ENCODE measurements around the gene KRTAP4-2. TPM values are rescaled to one million over a fixed set of nuclear protein-coding genes. Genes with fewer than 3 reads are reported as not detected.

Gene KRTAP4-2
- total and polyA plus RNA-seq, 2 donors (not counting 1 experiment from before 2014, with no cell fraction given): not detected

DNA sequence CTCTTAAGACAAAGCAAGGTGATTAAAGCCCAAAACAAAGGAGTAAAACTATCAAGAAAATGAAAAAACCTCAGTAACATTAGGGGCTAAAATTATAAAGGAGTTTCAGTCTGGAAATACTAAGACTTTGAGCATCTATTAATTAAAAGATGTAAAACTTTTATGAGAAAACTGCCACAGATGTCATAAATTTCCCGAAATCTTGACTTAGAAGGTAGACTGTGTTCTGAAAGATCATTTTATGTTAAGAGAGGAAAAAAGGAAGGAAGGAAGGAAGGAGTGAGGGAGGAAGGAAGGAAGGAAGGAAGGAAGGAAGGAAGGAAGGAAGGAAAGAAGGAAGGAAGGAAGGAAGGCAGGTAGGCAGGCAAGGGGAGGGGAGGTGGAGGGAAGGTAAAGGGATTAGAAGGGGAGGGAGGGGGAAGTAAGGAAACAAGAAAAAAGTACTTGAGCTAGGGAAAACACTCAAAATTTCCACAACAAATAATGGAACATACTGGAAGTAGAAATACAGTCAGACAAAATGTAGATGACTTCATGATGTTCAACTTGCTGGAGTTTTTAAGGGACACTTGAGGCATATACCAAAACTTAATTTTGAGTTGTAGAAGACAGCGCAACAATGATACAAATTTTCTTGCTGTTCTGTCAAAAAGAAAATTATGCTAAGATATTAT is 30.4 kb downstream of the KRTAP4-2 start:
- Histone ChIP-seq H3K4me2 (replicated peaks; ENCODE audit: low read depth, low read length, poor library complexity, severe bottlenecking) (no peak overlapping the region), H3K27ac (ENCODE audit: low read length in 2 of 2) (no peak overlapping the region), H3K9me3 (ENCODE audit: control extremely low read depth in 1 of 3, control insufficient read depth in 2 of 3, insufficient read depth in 1 of 3, low read length in 2 of 3) (peaks cover 3 to 9% (median 5%) of the 10 kb centered on the region in 3 donors), H3K9ac (ENCODE audit: low read length) (no peak overlapping the region), H3K27me3 (replicated peaks in 1 of 4; ENCODE audit: control extremely low read depth in 1 of 4, control insufficient read depth in 3 of 4, insufficient read depth in 4 of 4, low read length in 3 of 4) (no peaks in the 10 kb centered on the region), H3K36me3 (replicated peaks in 1 of 2; ENCODE audit: control extremely low read depth in 1 of 2, control insufficient read depth in 1 of 2, extremely low read depth in 1 of 2, insufficient read depth in 2 of 2, low read length in 1 of 2) (no peaks in the 10 kb centered on the region), H3K4me1 (ENCODE audit: control insufficient read depth in 2 of 2, insufficient read depth in 2 of 2, low read length in 2 of 2) (no peaks in the 10 kb centered on the region), H2AFZ (ENCODE audit: insufficient read depth, low read depth, low read length, poor library complexity, severe bottlenecking) (no peak overlapping the region), H4K20me1 (ENCODE audit: control insufficient read depth, insufficient read depth, low read length, poor library complexity, severe bottlenecking) (no peaks in the 10 kb centered on the region), H3K79me2 (ENCODE audit: control insufficient read depth, insufficient read depth, low read length) (no peaks in the 10 kb centered on the region), H3K4me3 (ENCODE audit: control extremely low read depth in 1 of 5, extremely low read depth in 1 of 5, insufficient read depth in 1 of 5, low read depth in 2 of 5, low read length in 4 of 5) (no peak overlapping the region)
- Mint-ChIP-seq H3K4me3 (no peak overlapping the region), H3K27ac (no peak overlapping the region), H3K4me1 (no peaks in the 10 kb centered on the region), H3K9me3 (ENCODE audit: insufficient read depth) (peaks cover 8% of the 10 kb centered on the region), H3K27me3 (peaks cover 4% of the 10 kb centered on the region)
- intact Hi-C loops (cut with micrococcal nuclease): no loop called here
- CTCF ChIA-PET: no interaction called here
- DNase-seq (no peak), ATAC-seq (ENCODE audit: low read depth) (no peak)
- WGBS (ENCODE audit: insufficient coverage): 71% methylated on average over 1 of the region's 2 CpGs
- POLR2A ChIA-PET: no interaction called here
- TF ChIP-seq, protein P1, sequence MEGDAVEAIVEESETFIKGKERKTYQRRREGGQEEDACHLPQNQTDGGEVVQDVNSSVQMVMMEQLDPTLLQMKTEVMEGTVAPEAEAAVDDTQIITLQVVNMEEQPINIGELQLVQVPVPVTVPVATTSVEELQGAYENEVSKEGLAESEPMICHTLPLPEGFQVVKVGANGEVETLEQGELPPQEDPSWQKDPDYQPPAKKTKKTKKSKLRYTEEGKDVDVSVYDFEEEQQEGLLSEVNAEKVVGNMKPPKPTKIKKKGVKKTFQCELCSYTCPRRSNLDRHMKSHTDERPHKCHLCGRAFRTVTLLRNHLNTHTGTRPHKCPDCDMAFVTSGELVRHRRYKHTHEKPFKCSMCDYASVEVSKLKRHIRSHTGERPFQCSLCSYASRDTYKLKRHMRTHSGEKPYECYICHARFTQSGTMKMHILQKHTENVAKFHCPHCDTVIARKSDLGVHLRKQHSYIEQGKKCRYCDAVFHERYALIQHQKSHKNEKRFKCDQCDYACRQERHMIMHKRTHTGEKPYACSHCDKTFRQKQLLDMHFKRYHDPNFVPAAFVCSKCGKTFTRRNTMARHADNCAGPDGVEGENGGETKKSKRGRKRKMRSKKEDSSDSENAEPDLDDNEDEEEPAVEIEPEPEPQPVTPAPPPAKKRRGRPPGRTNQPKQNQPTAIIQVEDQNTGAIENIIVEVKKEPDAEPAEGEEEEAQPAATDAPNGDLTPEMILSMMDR (IDR thresholded peaks at IDR 0.05): no peak
- no peak for TF ChIP-seq EZH2 (IDR thresholded peaks at IDR 0.05; ENCODE audit: borderline replicate concordance, insufficient read depth, low read depth, low read length, poor library complexity, severe bottlenecking)

DNA sequence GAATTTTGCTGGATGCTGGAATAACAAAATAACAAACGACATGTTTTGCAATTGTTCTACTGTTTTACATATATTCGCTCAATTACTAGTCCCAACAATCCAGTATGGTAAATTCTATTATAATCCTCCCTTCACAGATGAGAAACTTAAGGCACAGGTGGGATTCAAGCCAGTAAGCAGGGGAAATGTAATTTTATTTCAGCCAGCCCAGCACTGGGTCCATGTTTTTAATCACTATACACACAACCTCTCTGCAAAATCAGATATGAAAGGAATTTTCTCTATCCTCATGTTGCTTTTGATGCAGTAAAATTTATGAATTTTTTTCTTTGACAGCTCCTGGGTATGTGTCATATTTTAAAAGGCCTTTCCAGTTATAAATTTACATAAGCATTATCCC is 32.8 kb downstream of the KRTAP4-2 start:
- H3K9me3 Mint-ChIP-seq (ENCODE audit: insufficient read depth): peaks cover 10% of the 10 kb centered on the region
- peaks cover 7% of the 10 kb centered on the region for H3K27me3 Mint-ChIP-seq
- H3K4me3 Mint-ChIP-seq: no peak overlapping the region
- Histone ChIP-seq H3K36me3 (replicated peaks in 1 of 2; ENCODE audit: control extremely low read depth in 1 of 2, control insufficient read depth in 1 of 2, extremely low read depth in 1 of 2, insufficient read depth in 2 of 2, low read length in 1 of 2) (no peaks in the 10 kb centered on the region), H3K27ac (ENCODE audit: low read length in 2 of 2) (no peak overlapping the region), H3K27me3 (replicated peaks in 1 of 4; ENCODE audit: control extremely low read depth in 1 of 4, control insufficient read depth in 3 of 4, insufficient read depth in 4 of 4, low read length in 3 of 4) (no peaks in the 10 kb centered on the region), H3K4me3 (ENCODE audit: control extremely low read depth in 1 of 5, extremely low read depth in 1 of 5, insufficient read depth in 1 of 5, low read depth in 2 of 5, low read length in 4 of 5) (no peak overlapping the region), H3K79me2 (ENCODE audit: control insufficient read depth, insufficient read depth, low read length) (no peaks in the 10 kb centered on the region), H3K4me2 (replicated peaks; ENCODE audit: low read depth, low read length, poor library complexity, severe bottlenecking) (no peak overlapping the region), H4K20me1 (ENCODE audit: control insufficient read depth, insufficient read depth, low read length, poor library complexity, severe bottlenecking) (no peaks in the 10 kb centered on the region), H3K9ac (ENCODE audit: low read length) (no peak overlapping the region), H2AFZ (ENCODE audit: insufficient read depth, low read depth, low read length, poor library complexity, severe bottlenecking) (no peak overlapping the region), H3K9me3 (ENCODE audit: control extremely low read depth in 1 of 3, control insufficient read depth in 2 of 3, insufficient read depth in 1 of 3, low read length in 2 of 3) (peaks cover 5 to 13% (median 7%) of the 10 kb centered on the region in 3 donors), H3K4me1 (ENCODE audit: control insufficient read depth in 2 of 2, insufficient read depth in 2 of 2, low read length in 2 of 2) (no peaks in the 10 kb centered on the region)
- DNase-seq (no peak), ATAC-seq (ENCODE audit: low read depth) (no peak)
- intact Hi-C loops (cut with micrococcal nuclease): no loop called here
- POLR2A ChIA-PET: no interaction called here
- TF ChIP-seq, protein P1 (IDR thresholded peaks at IDR 0.05): no peak
- TF ChIP-seq EZH2 (IDR thresholded peaks at IDR 0.05; ENCODE audit: borderline replicate concordance, insufficient read depth, low read depth, low read length, poor library complexity, severe bottlenecking): no peak
- no CpG with 5 or more reads among the region's 2 CpGs for WGBS (ENCODE audit: insufficient coverage)
- H3K4me1 Mint-ChIP-seq: no peaks in the 10 kb centered on the region
- H3K27ac Mint-ChIP-seq: no peak overlapping the region
- CTCF ChIA-PET: interaction anchor here (0.6 kb wide), 1 partner anchor 50 kb away, joined by 5 read pairs; no protein-coding TSS in a partner anchor
